Measurements from ENCODE around the gene TPRG1L.

Gene TPRG1L

GRCh38 chr1:3628445-3628844 is 3.6 kb downstream of the TPRG1L start:
- DNase-seq (ENCODE audit: low read depth, low spot score): no peak

- DNase-seq (ENCODE audit: low read depth, low spot score): no peak
Observed at GRCh38 chr1:3629561-3630160, 4.8 kb downstream of the TPRG1L start.

GRCh38 chr1:3630161-3630611 is 5.4 kb downstream of the TPRG1L start:
- DNase-seq (ENCODE audit: low read depth, low spot score): no peak

- no peak for DNase-seq (ENCODE audit: low read depth, low spot score)
Observed at GRCh38 chr1:3630914-3631313, 6.1 kb downstream of the TPRG1L start.

GRCh38 chr1:3631320-3632260 is 6.8 kb downstream of the TPRG1L start:
- DNase-seq (ENCODE audit: low read depth, low spot score): no peak

- DNase-seq (ENCODE audit: low read depth, low spot score): no peak
Observed at GRCh38 chr1:3632298-3632697, 7.5 kb downstream of the TPRG1L start.

GRCh38 chr1:3632716-3633343 is 8.0 kb downstream of the TPRG1L start:
- DNase-seq (ENCODE audit: low read depth, low spot score): no peak

- DNase-seq (ENCODE audit: low read depth, low spot score): no peak
Observed at GRCh38 chr1:3633344-3634058, 8.7 kb downstream of the TPRG1L start.

- DNase-seq (ENCODE audit: low read depth, low spot score): no peak
Observed at GRCh38 chr1:3634059-3634800, 9.4 kb downstream of the TPRG1L start.

GRCh38 chr1:3636080-3636479 is 11.3 kb downstream of the TPRG1L start:
- DNase-seq (ENCODE audit: low read depth, low spot score): no peak

GRCh38 chr1:3636531-3636930 is 11.7 kb downstream of the TPRG1L start:
- DNase-seq (ENCODE audit: low read depth, low spot score): no peak

GRCh38 chr1:3638027-3638426 is 13.2 kb downstream of the TPRG1L start:
- no peak for DNase-seq (ENCODE audit: low read depth, low spot score)

GRCh38 chr1:3638676-3639075 is 13.9 kb downstream of the TPRG1L start:
- DNase-seq (ENCODE audit: low read depth, low spot score): no peak

GRCh38 chr1:3639397-3639911 is 14.6 kb downstream of the TPRG1L start:
- no peak for DNase-seq (ENCODE audit: low read depth, low spot score)

- no peak for DNase-seq (ENCODE audit: low read depth, low spot score)
Observed at GRCh38 chr1:3640121-3640837, 15.5 kb downstream of the TPRG1L start.

- DNase-seq (ENCODE audit: low read depth, low spot score): no peak
Observed at GRCh38 chr1:3641046-3641760, 16.4 kb downstream of the TPRG1L start.

GRCh38 chr1:3641816-3642215 is 17.0 kb downstream of the TPRG1L start:
- no peak for DNase-seq (ENCODE audit: low read depth, low spot score)

- no peak for DNase-seq (ENCODE audit: low read depth, low spot score)
Observed at GRCh38 chr1:3642919-3643675, 18.3 kb downstream of the TPRG1L start.

GRCh38 chr1:3644273-3644672 is 19.5 kb downstream of the TPRG1L start:
- DNase-seq (ENCODE audit: low read depth, low spot score): no peak

Measured in activated naive CD8-positive, alpha-beta T cell treated with anti-CD3 and anti-CD28 coated beads, Interleukin-2, amount 50 U/mL, for 16 hours (primary cell).